Renal cortical epithelial cell (primary cell): ENCODE results near the gene ABR. TPM values are rescaled to one million over a fixed set of nuclear protein-coding genes. Genes with fewer than 3 reads are reported as not detected.
A peak's percentile ranks its signal among the peaks of the same experiment; 100 is the strongest.
"Not testable (repeated sequence)": the region's sequence is repeated elsewhere in the genome, so short reads cannot be mapped to it uniquely, and the experiment has no call there.

ENCODE experiments used
- DNase-seq: peaks from one replicate; pipeline ENCODE4 v3.0.0-alpha.2; 2011; ENCODE audit warnings: low read depth
- total RNA-seq: library from RNA; depleted of rRNA; stranded (reverse); fragments of >200 nt; gene quantifications from 2 replicates; pipeline ENCODE4 v1.2.3, GENCODE V29; 2014

The ABR gene
- total RNA-seq, 1 donor from 2014 or later = 69.1 TPM

- DNase-seq = no peak
These were observed 195.9 kb downstream of the ABR start for GRCh38 chr17:983921-984320.

- no peak for DNase-seq
These were observed 198.5 kb downstream of the ABR start for GRCh38 chr17:981292-981658.

GRCh38 chr17:980406-981291 is 199.1 kb downstream of the ABR start:
- DNase-seq = peak; percentile 72

- no peak for DNase-seq
These were observed 200.0 kb downstream of the ABR start, which contains the start of gene NXN for GRCh38 chr17:979539-980405. Gene NXN, minus strand, starts transcription at chr17:979776.

- DNase-seq = no peak
These were observed 200.6 kb downstream of the ABR start for GRCh38 chr17:979212-979538.

GRCh38 chr17:978103-979093 is 201.4 kb downstream of the ABR start:
- DNase-seq = no peak

GRCh38 chr17:977166-977565 is 202.6 kb downstream of the ABR start:
- DNase-seq = no peak

GRCh38 chr17:976312-976711 is 203.5 kb downstream of the ABR start:
- no peak for DNase-seq

GRCh38 chr17:975371-975915 is 204.3 kb downstream of the ABR start:
- no peak for DNase-seq

- DNase-seq = not testable (repeated sequence)
These were observed 205.0 kb downstream of the ABR start for GRCh38 chr17:974778-975177.

- DNase-seq = no peak
These were observed 206.7 kb downstream of the ABR start for GRCh38 chr17:973053-973452.

GRCh38 chr17:971861-972260 is 207.9 kb downstream of the ABR start:
- DNase-seq = not testable (repeated sequence)

- DNase-seq = no peak
These were observed 209.4 kb downstream of the ABR start for GRCh38 chr17:970364-970763.

- DNase-seq = no peak
These were observed 209.9 kb downstream of the ABR start for GRCh38 chr17:969811-970355.

- no peak for DNase-seq
These were observed 210.7 kb downstream of the ABR start for GRCh38 chr17:968812-969730.

GRCh38 chr17:967122-967521 is 212.7 kb downstream of the ABR start:
- DNase-seq = no peak

- no peak for DNase-seq
These were observed 214.3 kb downstream of the ABR start for GRCh38 chr17:965311-965989.

- DNase-seq = no peak
These were observed 214.9 kb downstream of the ABR start for GRCh38 chr17:964876-965275.

GRCh38 chr17:962670-963069 is 217.1 kb downstream of the ABR start:
- no peak for DNase-seq
